Measurements from ENCODE around the gene OTOP2. TPM values are rescaled to one million over a fixed set of nuclear protein-coding genes. Genes with fewer than 3 reads are reported as not detected.

The OTOP2 gene
- total RNA-seq, 1 experiment from 2014 or later, result not detected

DNA sequence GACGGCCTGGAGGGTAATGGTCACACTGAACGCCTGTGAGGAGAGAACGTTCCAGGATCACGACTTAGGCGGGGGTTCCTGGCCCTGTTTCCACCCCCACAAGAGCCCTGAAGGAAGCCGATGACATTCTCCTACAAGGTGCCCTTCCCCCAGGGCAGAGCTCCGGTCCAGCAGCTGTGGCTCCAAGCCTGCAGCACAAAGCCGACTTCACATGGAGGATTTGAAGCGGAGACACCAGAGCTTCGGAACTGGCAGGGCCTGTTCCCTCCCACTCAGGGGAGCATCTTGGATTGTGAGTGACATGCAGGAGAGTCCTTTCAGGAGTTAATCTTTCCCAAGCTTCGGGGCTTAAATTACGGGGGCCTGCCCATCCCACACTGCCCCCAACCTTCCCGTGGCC lies 35.6 kb upstream of the OTOP2 start:
- H2AFZ ChIP-seq (ENCODE audit: low read length), result no peak overlapping the region
- no peaks in the 10 kb centered on the region for H3K79me2 ChIP-seq (ENCODE audit: low read length)
- no peaks in the 10 kb centered on the region for H4K20me1 ChIP-seq (ENCODE audit: low read length)
- H3K4me2 ChIP-seq (ENCODE audit: low read length), result no peak overlapping the region
- peaks cover 29% of the 10 kb centered on the region for H3K27me3 ChIP-seq (ENCODE audit: low read length)
- no peak overlapping the region for H3K4me3 ChIP-seq (ENCODE audit: low read length)
- TF ChIP-seq EZH2phosphoT487 (IDR thresholded peaks at IDR 0.05; ENCODE audit: borderline replicate concordance, low read length), result no peak
- TF ChIP-seq, protein P1, sequence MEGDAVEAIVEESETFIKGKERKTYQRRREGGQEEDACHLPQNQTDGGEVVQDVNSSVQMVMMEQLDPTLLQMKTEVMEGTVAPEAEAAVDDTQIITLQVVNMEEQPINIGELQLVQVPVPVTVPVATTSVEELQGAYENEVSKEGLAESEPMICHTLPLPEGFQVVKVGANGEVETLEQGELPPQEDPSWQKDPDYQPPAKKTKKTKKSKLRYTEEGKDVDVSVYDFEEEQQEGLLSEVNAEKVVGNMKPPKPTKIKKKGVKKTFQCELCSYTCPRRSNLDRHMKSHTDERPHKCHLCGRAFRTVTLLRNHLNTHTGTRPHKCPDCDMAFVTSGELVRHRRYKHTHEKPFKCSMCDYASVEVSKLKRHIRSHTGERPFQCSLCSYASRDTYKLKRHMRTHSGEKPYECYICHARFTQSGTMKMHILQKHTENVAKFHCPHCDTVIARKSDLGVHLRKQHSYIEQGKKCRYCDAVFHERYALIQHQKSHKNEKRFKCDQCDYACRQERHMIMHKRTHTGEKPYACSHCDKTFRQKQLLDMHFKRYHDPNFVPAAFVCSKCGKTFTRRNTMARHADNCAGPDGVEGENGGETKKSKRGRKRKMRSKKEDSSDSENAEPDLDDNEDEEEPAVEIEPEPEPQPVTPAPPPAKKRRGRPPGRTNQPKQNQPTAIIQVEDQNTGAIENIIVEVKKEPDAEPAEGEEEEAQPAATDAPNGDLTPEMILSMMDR (conservative IDR thresholded peaks at IDR 0.05; ENCODE audit: low read depth, low read length), result no peak
- TF ChIP-seq EZH2 (IDR thresholded peaks at IDR 0.05; ENCODE audit: low read length, unreplicated experiment), result no peak
- no peak for DNase-seq
- H3F3A ChIP-seq (ENCODE audit: low read length, unreplicated experiment), result no peaks in the 10 kb centered on the region
- intact Hi-C loops (cut with micrococcal nuclease), result no loop called here
- H3K9ac ChIP-seq (ENCODE audit: low read length), result no peak overlapping the region
- no TSS peak for BruUV-seq (replicated peaks)
- H3K9me3 ChIP-seq (ENCODE audit: low read length), result no peaks in the 10 kb centered on the region
- ATAC-seq, result no peak
- CTCF ChIA-PET, result no interaction called here
- H3K36me3 ChIP-seq (ENCODE audit: low read depth, low read length), result no peaks in the 10 kb centered on the region
- POLR2A ChIA-PET (ENCODE audit: unreplicated experiment), result no interaction called here
- no peak overlapping the region for H3K27ac ChIP-seq (ENCODE audit: low read length)
- no peaks in the 10 kb centered on the region for H3K4me1 ChIP-seq (ENCODE audit: insufficient read depth, low read length)
- H3K9me2 ChIP-seq (replicated peaks; ENCODE audit: low read length), result no peaks in the 10 kb centered on the region

- no peaks in the 10 kb centered on the region for H4K20me1 ChIP-seq (ENCODE audit: low read length)
- no peak overlapping the region for H3K27ac ChIP-seq (ENCODE audit: low read length)
- H3K9ac ChIP-seq (ENCODE audit: low read length), result no peak overlapping the region
- peaks cover 48% of the 10 kb centered on the region for H3K27me3 ChIP-seq (ENCODE audit: low read length)
- BruUV-seq (replicated peaks), result no TSS peak
- H3K79me2 ChIP-seq (ENCODE audit: low read length), result no peaks in the 10 kb centered on the region
- H3K36me3 ChIP-seq (ENCODE audit: low read depth, low read length), result no peaks in the 10 kb centered on the region
- intact Hi-C loops (cut with micrococcal nuclease), result no loop called here
- ChIA-PET CTCF (no interaction called here), POLR2A (ENCODE audit: unreplicated experiment) (interaction anchor here (0.5 kb wide), 1 partner anchor 58 kb away, joined by 7 read pairs; no protein-coding TSS in a partner anchor)
- H3K4me1 ChIP-seq (ENCODE audit: insufficient read depth, low read length), result no peaks in the 10 kb centered on the region
- no peak for ATAC-seq
- H3K9me3 ChIP-seq (ENCODE audit: low read length), result no peaks in the 10 kb centered on the region
- no peak for DNase-seq
- no peaks in the 10 kb centered on the region for H3K9me2 ChIP-seq (replicated peaks; ENCODE audit: low read length)
- TF ChIP-seq EZH2 (IDR thresholded peaks at IDR 0.05; ENCODE audit: low read length, unreplicated experiment) (no peak), EZH2phosphoT487 (IDR thresholded peaks at IDR 0.05; ENCODE audit: borderline replicate concordance, low read length) (no peak)
- TF ChIP-seq, protein P1 (conservative IDR thresholded peaks at IDR 0.05; ENCODE audit: low read depth, low read length), result no peak
- no peak overlapping the region for H3K4me2 ChIP-seq (ENCODE audit: low read length)
- H3K4me3 ChIP-seq (ENCODE audit: low read length), result no peak overlapping the region
- no peaks in the 10 kb centered on the region for H3F3A ChIP-seq (ENCODE audit: low read length, unreplicated experiment)
- H2AFZ ChIP-seq (ENCODE audit: low read length), result no peak overlapping the region
Observed at GRCh38 chr17:74890554-74890953, 33.5 kb upstream of the OTOP2 start.

GRCh38 chr17:74892013-74892841 lies 31.8 kb upstream of the OTOP2 start:
- POLR2A ChIA-PET (ENCODE audit: unreplicated experiment), result no interaction called here
- Histone ChIP-seq H2AFZ (ENCODE audit: low read length) (no peak overlapping the region), H3K27me3 (ENCODE audit: low read length) (peaks cover 53% of the 10 kb centered on the region), H3K79me2 (ENCODE audit: low read length) (no peaks in the 10 kb centered on the region), H3K27ac (ENCODE audit: low read length) (no peak overlapping the region), H3K4me1 (ENCODE audit: insufficient read depth, low read length) (no peaks in the 10 kb centered on the region), H3K4me2 (ENCODE audit: low read length) (no peak overlapping the region), H3K36me3 (ENCODE audit: low read depth, low read length) (no peaks in the 10 kb centered on the region), H3K9ac (ENCODE audit: low read length) (no peak overlapping the region), H3K9me3 (ENCODE audit: low read length) (no peaks in the 10 kb centered on the region), H4K20me1 (ENCODE audit: low read length) (no peaks in the 10 kb centered on the region), H3K4me3 (ENCODE audit: low read length) (no peak overlapping the region), H3F3A (ENCODE audit: low read length, unreplicated experiment) (no peaks in the 10 kb centered on the region), H3K9me2 (replicated peaks; ENCODE audit: low read length) (no peaks in the 10 kb centered on the region)
- CTCF ChIA-PET, result no interaction called here
- DNase-seq (no peak), ATAC-seq (peak; percentile 23)
- intact Hi-C loops (cut with micrococcal nuclease), result no loop called here
- TF ChIP-seq, protein P1 (conservative IDR thresholded peaks at IDR 0.05; ENCODE audit: low read depth, low read length), result peak; percentile 29; the same call in 1 of the 2 replicates
- TF ChIP-seq EZH2phosphoT487 (IDR thresholded peaks at IDR 0.05; ENCODE audit: borderline replicate concordance, low read length), result no peak
- no TSS peak for BruUV-seq (replicated peaks)

Measured in PC-3 (cell line).